ENCODE data around the gene LRRC4B.

- no peak for TF ChIP-seq POLR2A (IDR thresholded peaks at IDR 0.05)
- no peak for TF ChIP-seq CTCF (IDR thresholded peaks at IDR 0.05)
Measured at GRCh38 chr19:50500753-50501151, 67.5 kb downstream of the LRRC4B start.
